PC-9 (cell line): ENCODE results near the gene MANEAL.

ENCODE experiments used
- CTCF ChIP-seq: fragments of 200-600 bp; sonication (generic); conservative IDR thresholded peaks from 2 replicates; pipeline ENCODE4 v1.6.1; 2017; ENCODE audit warnings: mixed run types, antibody characterized with exemption, mild to moderate bottlenecking, moderate library complexity
- EZH2 ChIP-seq: fragments of 200-600 bp; sonication (generic); IDR thresholded peaks from 2 replicates; pipeline ENCODE4 v1.8.0; 2017; ENCODE audit warnings: antibody characterized with exemption, low read depth

- TF ChIP-seq CTCF (no peak), EZH2 (no peak)
These were observed 4.2 kb downstream of the MANEAL start for GRCh38 chr1:37797750-37798345.
